Muscle layer of duodenum (tissue), 2 donors: Measurements from ENCODE around the gene INPP5E.

Experiments used
- H3K27ac ChIP-seq: one replicate; pipeline ENCODE4 v1.7.0; 2013; ENCODE audit warnings: mild to moderate bottlenecking, low read length
- H3K27me3 ChIP-seq: one replicate; pipeline ENCODE4 v1.7.0; 2013; ENCODE audit warnings: low read depth, mild to moderate bottlenecking, control low read depth, low read length
- H3K36me3 ChIP-seq, 2 donors: one replicate each; pipeline ENCODE4 v1.7.0; 2013; ENCODE audit warnings: low read length in 2 of 2, control low read depth in 1 of 2, mild to moderate bottlenecking in 1 of 2; ENCODE audit not compliant: insufficient read depth in 2 of 2, control insufficient read depth in 1 of 2
- H3K4me1 ChIP-seq, 2 donors: one replicate each; pipeline ENCODE4 v1.7.0; 2013; ENCODE audit warnings: low read length in 2 of 2, mild to moderate bottlenecking in 2 of 2, control low read depth in 1 of 2, moderate library complexity in 1 of 2; ENCODE audit not compliant: insufficient read depth in 2 of 2, control insufficient read depth in 1 of 2
- H3K4me3 ChIP-seq, 2 donors: one replicate each; pipeline ENCODE4 v1.7.0; 2013; ENCODE audit warnings: low read length in 2 of 2, low read depth in 1 of 2, mild to moderate bottlenecking in 1 of 2
- H3K9me3 ChIP-seq, 2 donors: one replicate each; pipeline ENCODE4 v1.7.0; 2013; ENCODE audit warnings: low read length in 2 of 2, control low read depth in 1 of 2, mild to moderate bottlenecking in 1 of 2; ENCODE audit not compliant: control insufficient read depth in 1 of 2
- donor health status: healthy.

INPP5E gene

DNA sequence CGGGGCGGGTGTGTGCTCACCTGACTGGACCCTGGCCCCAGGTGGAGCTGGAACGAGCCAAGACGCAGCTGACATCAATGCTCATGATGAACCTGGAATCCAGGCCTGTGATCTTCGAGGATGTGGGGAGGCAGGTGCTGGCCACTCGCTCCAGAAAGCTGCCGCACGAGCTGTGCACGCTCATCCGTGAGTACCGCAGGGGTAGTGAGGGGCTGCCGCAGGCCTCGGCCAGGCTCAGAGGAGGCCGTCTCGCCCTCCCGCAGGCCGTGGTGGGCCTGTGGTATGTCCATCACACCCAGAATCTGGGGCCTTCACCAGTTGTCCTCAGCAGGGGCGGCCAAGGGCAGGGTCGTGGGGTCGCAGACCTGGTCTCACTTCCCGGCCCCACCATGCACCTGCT is 17.9 kb downstream of the INPP5E start:
- no peaks in the 10 kb centered on the region for H3K9me3 ChIP-seq
- H3K27ac ChIP-seq, result no peak overlapping the region
- no peaks in the 10 kb centered on the region for H3K27me3 ChIP-seq
- H3K36me3 ChIP-seq, result peaks cover 38 to 71% of the 10 kb centered on the region in 2 donors
- no peak overlapping the region for H3K4me3 ChIP-seq
- no peaks in the 10 kb centered on the region for H3K4me1 ChIP-seq

DNA sequence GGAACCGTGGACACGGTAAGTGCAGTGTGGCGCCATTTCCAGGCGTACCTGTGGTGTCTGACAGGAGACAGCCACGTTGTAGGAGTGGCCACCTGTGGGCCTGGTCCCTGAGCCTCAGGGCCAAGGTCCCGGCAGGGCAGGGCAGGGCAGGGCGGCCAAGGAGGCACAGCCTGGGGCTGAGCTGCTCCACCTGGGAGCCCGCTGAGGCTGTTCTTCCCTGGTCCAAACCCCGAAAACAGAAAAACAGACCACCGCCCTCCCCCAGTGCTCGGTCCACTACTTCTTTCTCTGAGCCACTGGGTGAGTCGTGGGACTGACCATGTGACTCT is 20.6 kb downstream of the INPP5E start:
- no peak overlapping the region for H3K4me3 ChIP-seq

DNA sequence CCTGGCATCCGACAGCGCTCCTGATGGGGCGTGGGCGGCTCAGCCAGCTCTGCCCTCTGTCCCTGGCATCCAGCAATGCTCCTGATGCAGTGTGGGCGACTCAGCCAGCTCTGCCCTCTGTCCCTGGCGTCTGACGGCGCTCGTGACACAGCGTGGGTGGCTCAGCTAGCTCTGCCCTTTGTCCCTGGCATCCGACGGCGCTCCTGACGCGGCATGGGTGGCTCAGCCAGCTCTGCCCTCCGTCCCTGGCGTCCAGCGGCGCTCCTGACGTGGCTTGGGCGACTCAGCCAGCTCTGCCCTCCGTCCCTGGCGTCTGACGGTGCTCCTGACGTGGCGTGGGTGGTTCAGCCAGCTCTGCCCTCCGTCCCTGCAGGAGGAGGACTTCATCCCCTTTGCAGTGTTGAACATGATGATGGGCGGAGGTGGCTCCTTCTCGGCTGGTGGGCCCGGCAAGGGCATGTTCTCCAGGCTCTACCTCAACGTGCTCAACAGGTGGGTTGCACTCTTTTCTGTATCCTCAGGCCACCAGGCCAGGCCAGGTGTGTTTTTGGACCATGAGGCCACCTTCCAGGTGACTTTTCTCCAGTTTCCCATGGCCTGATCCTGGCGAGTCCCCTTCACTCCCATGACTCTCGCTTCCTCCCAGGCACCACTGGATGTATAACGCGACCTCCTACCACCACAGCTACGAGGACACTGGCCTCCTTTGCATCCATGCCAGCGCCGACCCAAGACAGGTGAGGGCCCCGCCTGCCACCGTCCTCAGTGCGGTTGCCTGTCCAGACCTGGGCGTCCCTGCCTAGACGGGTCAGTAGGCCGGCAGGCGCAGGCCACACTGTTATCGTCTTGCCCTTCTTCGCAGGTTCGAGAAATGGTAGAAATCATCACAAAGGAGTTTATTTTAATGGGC is 21.2 kb downstream of the INPP5E start:
- no peak overlapping the region for H3K4me3 ChIP-seq
- H3K4me1 ChIP-seq, result no peaks in the 10 kb centered on the region
- H3K27me3 ChIP-seq, result no peaks in the 10 kb centered on the region
- H3K27ac ChIP-seq, result no peak overlapping the region
- H3K36me3 ChIP-seq, result peaks cover 53 to 91% of the 10 kb centered on the region in 2 donors
- no peaks in the 10 kb centered on the region for H3K9me3 ChIP-seq

More for the DNA sequence above, 20.6 kb downstream of the INPP5E start:
- Histone ChIP-seq H3K36me3 (peaks cover 47 to 91% of the 10 kb centered on the region in 2 donors), H3K9me3 (no peaks in the 10 kb centered on the region), H3K4me1 (no peaks in the 10 kb centered on the region), H3K27ac (no peak overlapping the region), H3K27me3 (no peaks in the 10 kb centered on the region)

DNA sequence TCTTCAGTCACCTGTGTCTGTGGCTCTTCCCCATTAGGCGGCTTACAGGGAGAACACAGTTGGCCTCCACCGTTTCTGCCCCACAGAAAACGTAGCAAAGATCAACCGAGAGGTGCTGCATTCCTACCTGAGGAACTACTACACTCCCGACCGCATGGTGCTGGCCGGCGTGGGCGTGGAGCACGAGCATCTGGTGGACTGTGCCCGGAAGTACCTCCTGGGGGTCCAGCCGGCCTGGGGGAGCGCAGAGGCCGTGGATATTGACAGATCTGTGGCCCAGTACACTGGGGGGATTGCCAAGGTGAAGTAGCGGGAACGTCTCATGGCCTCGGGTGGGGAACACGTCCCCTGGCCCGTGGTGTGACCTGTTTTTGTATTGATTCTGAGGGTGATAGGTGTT is 22.7 kb downstream of the INPP5E start:
- H3K27ac ChIP-seq, result no peak overlapping the region
- no peaks in the 10 kb centered on the region for H3K9me3 ChIP-seq
- no peaks in the 10 kb centered on the region for H3K27me3 ChIP-seq
- no peak overlapping the region for H3K4me3 ChIP-seq
- H3K36me3 ChIP-seq, result peaks cover 49 to 84% of the 10 kb centered on the region in 2 donors
- peaks cover 0 to 7% of the 10 kb centered on the region in 2 donors for H3K4me1 ChIP-seq

DNA sequence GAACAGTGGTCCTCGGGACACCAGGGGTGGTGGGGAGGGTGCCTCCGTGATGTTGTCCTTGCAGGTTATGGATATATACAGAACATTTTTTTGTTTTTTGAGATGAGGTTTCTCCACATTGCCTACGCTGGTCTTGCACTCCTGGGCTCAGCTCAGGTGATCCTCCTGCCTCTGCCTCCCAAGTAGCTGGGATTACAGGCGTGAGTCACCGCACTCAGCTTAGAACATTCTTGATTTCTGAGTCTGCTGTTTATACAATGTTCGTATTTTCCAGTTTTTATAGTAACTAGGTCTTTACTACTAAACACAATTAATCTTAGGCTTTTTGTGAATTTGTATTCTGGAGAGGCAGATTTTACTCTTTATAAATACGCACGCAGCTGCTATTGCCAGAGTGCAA is 23.2 kb downstream of the INPP5E start:
- Histone ChIP-seq H3K27me3 (no peaks in the 10 kb centered on the region), H3K9me3 (no peaks in the 10 kb centered on the region), H3K36me3 (peaks cover 49 to 80% of the 10 kb centered on the region in 2 donors), H3K4me3 (no peak overlapping the region), H3K4me1 (peaks cover 3 to 12% of the 10 kb centered on the region in 2 donors), H3K27ac (no peak overlapping the region)

DNA sequence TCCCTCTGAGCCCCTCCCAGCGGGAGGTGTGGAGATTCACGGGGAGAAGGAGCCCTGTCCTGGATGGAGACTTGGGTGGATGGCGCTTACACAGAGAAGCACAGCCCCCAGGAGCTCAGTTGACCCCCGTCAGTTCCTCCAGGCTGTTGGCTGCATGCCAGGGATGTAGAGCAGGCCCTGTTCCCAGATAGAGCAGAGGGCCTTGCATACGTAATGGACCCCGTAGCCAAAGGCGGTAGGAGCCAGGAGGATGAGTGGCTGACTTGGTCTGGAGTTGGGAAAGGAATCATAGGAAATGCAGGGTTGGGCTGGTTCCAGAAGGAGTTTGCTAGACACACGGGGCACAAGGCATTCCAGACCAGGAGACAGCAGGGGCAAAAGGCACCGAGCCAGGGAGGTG is 26.7 kb downstream of the INPP5E start:
- H3K4me3 ChIP-seq, result no peak overlapping the region
- peaks cover 8 to 29% of the 10 kb centered on the region in 2 donors for H3K4me1 ChIP-seq
- H3K27me3 ChIP-seq, result no peaks in the 10 kb centered on the region
- H3K27ac ChIP-seq, result no peak overlapping the region
- no peaks in the 10 kb centered on the region for H3K9me3 ChIP-seq
- H3K36me3 ChIP-seq, result peaks cover 31 to 53% of the 10 kb centered on the region in 2 donors

DNA sequence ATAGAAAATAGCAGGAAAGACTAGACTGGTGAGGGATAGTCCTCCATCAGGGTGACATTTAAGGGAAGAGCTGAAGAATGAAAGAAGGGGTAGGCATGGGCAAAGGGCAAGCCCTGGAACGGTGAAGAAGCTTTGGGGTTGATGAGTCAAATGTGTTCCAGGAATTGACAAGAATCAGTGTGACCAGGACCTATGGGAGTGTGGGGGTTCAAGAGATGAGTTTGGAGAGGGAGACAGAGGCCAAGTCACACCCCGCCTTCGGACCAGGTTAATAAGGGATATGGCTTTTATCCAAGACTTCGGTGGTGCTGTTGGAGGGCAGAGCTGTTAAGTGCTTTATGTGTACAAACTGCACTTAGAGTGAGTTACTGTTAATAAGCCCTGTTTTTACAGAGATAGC is 28.3 kb downstream of the INPP5E start:
- no peaks in the 10 kb centered on the region for H3K9me3 ChIP-seq
- no peaks in the 10 kb centered on the region for H3K27me3 ChIP-seq
- H3K36me3 ChIP-seq, result peaks cover 22 to 48% of the 10 kb centered on the region in 2 donors
- H3K4me1 ChIP-seq, result peaks cover 8 to 29% of the 10 kb centered on the region in 2 donors
- H3K27ac ChIP-seq, result peak overlapping the region; percentile 74
- peak overlapping the region; percentile 88 to 99 for H3K4me3 ChIP-seq

DNA sequence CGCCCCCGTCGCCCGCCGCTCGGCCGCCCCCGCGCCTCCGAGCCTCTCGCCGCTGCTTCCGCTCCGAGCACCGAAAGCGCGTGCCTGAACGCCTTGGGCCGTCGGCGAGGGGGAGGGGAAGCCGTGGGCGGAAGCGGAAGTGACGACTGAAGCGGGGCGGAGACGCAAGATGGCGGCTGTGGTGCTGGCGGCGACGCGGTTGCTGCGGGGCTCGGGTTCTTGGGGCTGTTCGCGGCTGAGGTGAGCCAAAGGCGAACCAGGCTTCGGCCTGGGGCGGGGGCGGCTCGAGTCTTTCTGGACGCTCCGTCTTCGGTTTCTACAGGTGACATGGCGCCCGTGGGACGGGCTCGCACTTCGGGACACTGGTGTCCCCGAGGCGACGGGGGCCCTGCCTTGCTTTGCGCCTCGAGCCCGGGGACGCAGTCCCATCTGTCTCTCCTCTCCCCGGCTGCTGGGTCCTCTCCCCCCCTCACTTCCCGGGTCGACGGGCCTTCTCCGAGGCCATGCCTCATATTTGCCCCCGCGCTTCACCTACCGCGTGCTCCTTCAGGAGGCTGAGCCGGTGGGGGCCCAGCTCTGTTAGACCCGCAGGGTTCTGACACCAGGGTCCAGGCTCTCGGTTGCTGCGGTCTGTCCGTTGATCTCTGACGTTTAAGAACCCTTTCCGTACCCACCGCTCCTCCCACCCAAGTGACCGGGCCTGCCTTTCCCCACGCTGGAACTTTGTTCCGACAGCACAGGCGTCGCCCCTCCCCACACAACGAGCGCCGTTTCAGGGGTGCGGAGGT is 29.0 kb downstream of the INPP5E start, which contains the start of the genes ENTR1 and PMPCA:
Gene ENTR1 (minus strand): TSS at position 115 of the 788 bp plus-strand sequence. CDS start 217 bp downstream, outside the sequence.
Gene PMPCA (plus strand): TSS at position 159 of the 788 bp plus-strand sequence. CDS start 11 bp downstream, at position 170.
- Histone ChIP-seq H3K4me1 (peaks cover 8 to 29% of the 10 kb centered on the region in 2 donors), H3K9me3 (no peaks in the 10 kb centered on the region), H3K36me3 (peaks cover 19 to 46% of the 10 kb centered on the region in 2 donors), H3K27ac (peak within 1 kb of the TSS; percentile 74), H3K4me3 (peak within 1 kb of the TSS; percentile 88 to 99), H3K27me3 (no peaks in the 10 kb centered on the region)

DNA sequence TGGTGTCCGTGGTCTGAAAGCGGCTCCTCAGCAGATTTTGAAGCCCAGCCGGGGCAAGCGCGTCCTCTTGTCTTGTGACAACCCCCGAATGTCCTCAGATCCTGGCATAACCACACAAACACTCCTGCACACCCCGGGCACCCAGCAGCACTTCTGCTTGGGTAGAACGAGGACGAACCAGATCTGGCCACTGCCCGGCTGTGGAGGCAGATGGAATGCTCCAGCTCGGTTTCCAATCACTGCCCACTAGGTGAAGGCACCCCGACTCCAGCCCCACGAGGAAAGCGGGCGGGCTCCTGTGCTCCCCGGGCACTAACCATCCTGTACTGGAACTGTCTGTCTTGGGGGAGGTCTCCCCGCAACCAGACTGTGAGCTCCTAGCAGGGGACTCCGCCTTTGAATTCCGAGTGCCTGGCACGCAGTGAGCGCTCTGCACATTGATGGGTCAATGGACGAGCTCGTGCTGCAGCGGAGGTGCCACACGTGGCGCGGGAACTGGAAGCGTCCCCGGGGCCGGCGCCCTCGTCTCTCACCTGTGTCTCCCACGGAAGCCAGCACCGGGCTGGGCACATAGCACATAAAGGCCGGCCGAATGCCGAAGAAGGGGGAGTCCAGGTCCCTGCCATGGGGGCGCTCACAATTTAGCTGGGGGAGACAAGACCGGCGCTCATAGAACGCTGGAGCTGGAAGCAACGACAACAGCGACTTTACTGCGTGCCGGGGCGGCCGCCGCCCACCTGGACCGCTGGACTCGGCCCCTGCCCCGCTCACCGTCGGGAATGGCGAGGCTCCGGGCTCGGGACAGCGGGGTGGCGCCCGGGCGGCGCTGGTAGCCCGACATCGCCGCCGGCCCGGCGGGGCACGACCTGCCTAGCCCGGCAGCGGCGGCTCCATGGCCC is 29.8 kb downstream of the INPP5E start:
- Histone ChIP-seq H3K4me1 (peaks cover 8 to 29% of the 10 kb centered on the region in 2 donors), H3K27ac (no peak overlapping the region), H3K9me3 (no peaks in the 10 kb centered on the region), H3K4me3 (peak overlapping the region; percentile 70 to 99), H3K27me3 (no peaks in the 10 kb centered on the region), H3K36me3 (peaks cover 22 to 46% of the 10 kb centered on the region in 2 donors)

DNA sequence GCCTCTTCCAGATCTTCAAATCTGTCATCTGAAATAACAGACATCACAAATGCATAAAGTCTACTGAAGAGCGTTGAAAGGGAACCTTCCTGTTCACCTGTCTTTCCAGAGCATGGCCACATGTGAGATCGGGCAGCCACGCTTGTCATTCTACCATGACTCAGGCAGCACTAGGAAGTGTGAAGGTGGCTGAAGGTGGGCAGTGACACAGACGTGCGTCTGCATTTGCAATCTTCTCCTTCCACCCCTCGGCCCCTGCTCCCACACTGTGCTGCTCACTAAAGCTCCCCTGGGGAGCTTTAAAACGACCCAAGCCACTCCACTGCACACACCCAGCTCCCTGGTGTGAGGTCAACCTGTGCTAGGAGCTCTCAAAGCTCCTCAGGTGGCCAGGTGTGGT is 31.7 kb downstream of the INPP5E start:
- H3K27me3 ChIP-seq, result no peaks in the 10 kb centered on the region
- H3K36me3 ChIP-seq, result peaks cover 6 to 40% of the 10 kb centered on the region in 2 donors
- no peak overlapping the region for H3K27ac ChIP-seq
- H3K9me3 ChIP-seq, result no peaks in the 10 kb centered on the region
- peaks cover 8 to 27% of the 10 kb centered on the region in 2 donors for H3K4me1 ChIP-seq
- H3K4me3 ChIP-seq, result no peak overlapping the region
